Measurements from ENCODE around the gene YPEL2.

Gene YPEL2

DNA sequence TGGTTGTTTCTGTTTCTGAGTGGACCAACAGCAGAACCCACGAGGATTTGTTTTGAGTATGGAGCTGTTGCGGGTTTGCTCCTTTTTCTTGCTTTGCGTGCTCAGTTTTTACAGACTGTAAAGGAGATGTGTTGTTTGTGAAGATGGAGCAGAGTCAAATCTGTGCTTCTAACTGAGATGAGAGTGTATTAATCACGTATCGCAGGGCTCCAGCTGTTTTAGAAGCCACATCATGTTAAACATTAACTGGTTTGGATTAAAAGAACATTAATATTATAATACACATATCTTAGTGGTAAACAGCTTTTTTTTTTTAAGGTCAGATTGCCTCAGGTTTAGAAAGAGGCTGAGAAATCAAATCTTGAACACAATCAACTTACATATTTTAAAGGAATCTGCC lies 69.4 kb downstream of the YPEL2 start:
- Histone ChIP-seq H3K27me3 (ENCODE audit: insufficient read depth, low read length, poor library complexity, severe bottlenecking) (no peaks in the 10 kb centered on the region), H3K9me3 (ENCODE audit: insufficient read depth, low read depth, low read length) (no peaks in the 10 kb centered on the region), H3K4me3 (ENCODE audit: low read length, poor library complexity, severe bottlenecking) (no peak overlapping the region), H4K20me1 (ENCODE audit: insufficient read depth, low read length, poor library complexity, severe bottlenecking) (no peaks in the 10 kb centered on the region), H3K9me2 (replicated peaks; ENCODE audit: low read depth, low read length) (no peaks in the 10 kb centered on the region), H3K4me1 (ENCODE audit: insufficient read depth, low read length, poor library complexity, severe bottlenecking) (no peaks in the 10 kb centered on the region), H3K9ac (ENCODE audit: low read depth, low read length, poor library complexity, severe bottlenecking) (no peak overlapping the region), H3K36me3 (ENCODE audit: insufficient read depth, low read length) (no peaks in the 10 kb centered on the region), H3K79me2 (ENCODE audit: insufficient read depth, low read length) (no peaks in the 10 kb centered on the region), H3K4me2 (ENCODE audit: low read depth, low read length, poor library complexity, severe bottlenecking) (no peak overlapping the region), H2AFZ (ENCODE audit: low read length) (no peak overlapping the region), H3F3A (ENCODE audit: low read depth) (no peaks in the 10 kb centered on the region)
- TF ChIP-seq, protein P1, sequence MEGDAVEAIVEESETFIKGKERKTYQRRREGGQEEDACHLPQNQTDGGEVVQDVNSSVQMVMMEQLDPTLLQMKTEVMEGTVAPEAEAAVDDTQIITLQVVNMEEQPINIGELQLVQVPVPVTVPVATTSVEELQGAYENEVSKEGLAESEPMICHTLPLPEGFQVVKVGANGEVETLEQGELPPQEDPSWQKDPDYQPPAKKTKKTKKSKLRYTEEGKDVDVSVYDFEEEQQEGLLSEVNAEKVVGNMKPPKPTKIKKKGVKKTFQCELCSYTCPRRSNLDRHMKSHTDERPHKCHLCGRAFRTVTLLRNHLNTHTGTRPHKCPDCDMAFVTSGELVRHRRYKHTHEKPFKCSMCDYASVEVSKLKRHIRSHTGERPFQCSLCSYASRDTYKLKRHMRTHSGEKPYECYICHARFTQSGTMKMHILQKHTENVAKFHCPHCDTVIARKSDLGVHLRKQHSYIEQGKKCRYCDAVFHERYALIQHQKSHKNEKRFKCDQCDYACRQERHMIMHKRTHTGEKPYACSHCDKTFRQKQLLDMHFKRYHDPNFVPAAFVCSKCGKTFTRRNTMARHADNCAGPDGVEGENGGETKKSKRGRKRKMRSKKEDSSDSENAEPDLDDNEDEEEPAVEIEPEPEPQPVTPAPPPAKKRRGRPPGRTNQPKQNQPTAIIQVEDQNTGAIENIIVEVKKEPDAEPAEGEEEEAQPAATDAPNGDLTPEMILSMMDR (conservative IDR thresholded peaks at IDR 0.05; ENCODE audit: low read length): no peak
- no peak for TF ChIP-seq EZH2phosphoT487 (IDR thresholded peaks at IDR 0.05; ENCODE audit: borderline replicate concordance)

DNA sequence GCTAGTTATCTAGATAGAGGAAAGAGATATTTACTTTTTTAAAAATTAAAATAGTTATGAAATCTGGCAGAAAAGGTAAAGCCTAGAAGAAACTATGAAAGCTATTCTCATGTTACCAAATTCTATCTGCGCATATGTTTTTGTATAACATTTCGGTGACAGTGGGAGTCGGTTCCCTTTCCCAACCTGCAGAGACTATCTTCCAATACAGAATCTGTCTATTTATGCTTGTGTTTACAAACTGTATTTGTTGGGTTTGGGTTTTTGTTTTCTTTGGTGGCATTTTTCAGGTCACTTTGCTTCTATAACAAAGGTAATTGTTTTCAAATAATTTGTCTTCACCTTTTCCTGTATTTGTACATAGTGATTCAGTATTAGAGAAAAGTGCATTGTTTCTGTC lies 69.8 kb downstream of the YPEL2 start:
- H3F3A ChIP-seq (ENCODE audit: low read depth): no peaks in the 10 kb centered on the region
- no peaks in the 10 kb centered on the region for H4K20me1 ChIP-seq (ENCODE audit: insufficient read depth, low read length, poor library complexity, severe bottlenecking)
- no peaks in the 10 kb centered on the region for H3K9me2 ChIP-seq (replicated peaks; ENCODE audit: low read depth, low read length)
- no peak overlapping the region for H3K4me2 ChIP-seq (ENCODE audit: low read depth, low read length, poor library complexity, severe bottlenecking)
- TF ChIP-seq, protein P1 (conservative IDR thresholded peaks at IDR 0.05; ENCODE audit: low read length): no peak
- TF ChIP-seq EZH2phosphoT487 (IDR thresholded peaks at IDR 0.05; ENCODE audit: borderline replicate concordance): no peak
- H2AFZ ChIP-seq (ENCODE audit: low read length): no peak overlapping the region
- H3K4me1 ChIP-seq (ENCODE audit: insufficient read depth, low read length, poor library complexity, severe bottlenecking): no peaks in the 10 kb centered on the region
- no peaks in the 10 kb centered on the region for H3K36me3 ChIP-seq (ENCODE audit: insufficient read depth, low read length)
- no peaks in the 10 kb centered on the region for H3K79me2 ChIP-seq (ENCODE audit: insufficient read depth, low read length)
- no peaks in the 10 kb centered on the region for H3K9me3 ChIP-seq (ENCODE audit: insufficient read depth, low read depth, low read length)
- H3K27me3 ChIP-seq (ENCODE audit: insufficient read depth, low read length, poor library complexity, severe bottlenecking): no peaks in the 10 kb centered on the region
- no peak overlapping the region for H3K4me3 ChIP-seq (ENCODE audit: low read length, poor library complexity, severe bottlenecking)
- H3K9ac ChIP-seq (ENCODE audit: low read depth, low read length, poor library complexity, severe bottlenecking): no peak overlapping the region

DNA sequence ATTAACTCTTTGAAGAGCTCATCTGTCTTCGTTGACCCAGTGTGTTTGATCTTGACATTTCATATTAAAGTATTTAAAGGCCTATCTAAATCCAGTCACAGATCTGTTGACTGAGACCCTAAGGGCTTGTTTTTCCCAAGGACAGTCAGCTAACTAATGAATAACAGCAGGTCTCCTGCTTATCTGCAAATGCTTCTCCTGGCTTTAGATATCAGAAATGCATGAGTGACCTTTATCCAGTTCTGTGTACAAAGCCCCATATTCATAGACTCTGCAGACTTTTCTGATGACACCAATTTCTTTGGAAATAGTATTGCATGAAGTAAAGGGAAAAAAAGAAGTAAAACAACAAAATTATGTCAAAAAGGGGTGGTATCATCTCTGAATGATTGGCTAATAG lies 70.3 kb downstream of the YPEL2 start:
- Histone ChIP-seq H2AFZ (ENCODE audit: low read length) (no peak overlapping the region), H3K4me1 (ENCODE audit: insufficient read depth, low read length, poor library complexity, severe bottlenecking) (no peaks in the 10 kb centered on the region), H3K9me2 (replicated peaks; ENCODE audit: low read depth, low read length) (no peaks in the 10 kb centered on the region), H3K4me2 (ENCODE audit: low read depth, low read length, poor library complexity, severe bottlenecking) (no peak overlapping the region), H4K20me1 (ENCODE audit: insufficient read depth, low read length, poor library complexity, severe bottlenecking) (no peaks in the 10 kb centered on the region), H3K27me3 (ENCODE audit: insufficient read depth, low read length, poor library complexity, severe bottlenecking) (no peaks in the 10 kb centered on the region), H3K4me3 (ENCODE audit: low read length, poor library complexity, severe bottlenecking) (no peak overlapping the region), H3K36me3 (ENCODE audit: insufficient read depth, low read length) (no peaks in the 10 kb centered on the region), H3K9me3 (ENCODE audit: insufficient read depth, low read depth, low read length) (no peaks in the 10 kb centered on the region), H3K79me2 (ENCODE audit: insufficient read depth, low read length) (no peaks in the 10 kb centered on the region), H3K9ac (ENCODE audit: low read depth, low read length, poor library complexity, severe bottlenecking) (no peak overlapping the region), H3F3A (ENCODE audit: low read depth) (no peaks in the 10 kb centered on the region)
- no peak for TF ChIP-seq EZH2phosphoT487 (IDR thresholded peaks at IDR 0.05; ENCODE audit: borderline replicate concordance)
- TF ChIP-seq, protein P1 (conservative IDR thresholded peaks at IDR 0.05; ENCODE audit: low read length): no peak
